HepG2 (cell line): ENCODE data around the gene ILRUN. TPM values are rescaled to one million over a fixed set of nuclear protein-coding genes. Genes with fewer than 3 reads are reported as not detected.

Experiments
- ATAC-seq: fragments of 200-7000 bp; cut with Tn5 transposase; 3 replicates; pipeline ENCODE4 v1.9.1; 2020; ENCODE audit warnings: mild to moderate bottlenecking, moderate library complexity
- Bru-seq: library from RNA; stranded (reverse); fragments of 400-500 nt; gene quantifications from one replicate; lab custom pipeline; 2021; lab: Mats Ljungman, UMichigan
- BruChase-seq, 2 experiments: library from RNA; stranded (reverse); fragments of 400-500 nt; gene quantifications; one replicate each; lab custom pipeline; 2021; lab: Mats Ljungman, UMichigan
- BruUV-seq: library from RNA; stranded (reverse); fragments of 400-500 nt; replicated peaks from 2 replicates; lab custom pipeline; 2021; lab: Mats Ljungman, UMichigan
- CTCF ChIA-PET: fragments of 300-600 bp; formaldehyde crosslinking; extraction: SDS; loops from one replicate; lab custom pipeline; 2021; ENCODE audit warnings: low total read pairs, inconsistent platforms, low intra/inter-chr PET ratio; lab: Yijun Ruan, JAX
- POLR2A ChIA-PET: fragments of 350-600 bp; sonication (Branson Sonifier 250); formaldehyde crosslinking; loops from one replicate; lab custom pipeline; 2020; ENCODE audit warnings: antibody characterized with exemption, inconsistent platforms; lab: Yijun Ruan, JAX
- DNase-seq: peaks from one replicate; pipeline ENCODE4 v3.0.0-alpha.2; 2015; ENCODE audit warnings: low spot score
- FAIRE-seq: peaks from 3 replicates; lab custom pipeline; 2011; peaks lifted over from hg19 to GRCh38; lab: Jason Lieb, UNC
- H2AFZ ChIP-seq: one replicate; pipeline ENCODE4 v1.6.1; 2011; ENCODE audit warnings: low read length, inconsistent platforms
- H3K27ac ChIP-seq: fragments of 300-600 bp; 3 replicates; pipeline ENCODE4 v1.8.0; 2011; ENCODE audit warnings: mixed run types, mild to moderate bottlenecking, mixed read lengths, low read length, inconsistent platforms; ENCODE audit not compliant: insufficient read depth; ENCODE audit errors: extremely low read length
- H3K27me3 ChIP-seq, 2 experiments: fragments of 200-600 bp in 1 of 2; 2 replicates in 1 of 2; 3 replicates in 1 of 2; pipeline versions ENCODE4 v1.6.0 to v1.8.0; 2011; ENCODE audit warnings: low read length in 2 of 2, mild to moderate bottlenecking in 2 of 2, moderate library complexity in 2 of 2, inconsistent platforms in 1 of 2; ENCODE audit not compliant: insufficient read depth in 2 of 2, control insufficient read depth in 1 of 2
- H3K36me3 ChIP-seq, 2 experiments: fragments of 200-600 bp in 1 of 2; replicated peaks in 1 of 2; 2 replicates in 1 of 2; 3 replicates in 1 of 2; pipeline versions ENCODE4 v1.5.1 to v1.8.0; 2011; ENCODE audit warnings: low read length in 2 of 2, inconsistent platforms in 1 of 2; ENCODE audit not compliant: insufficient read depth in 2 of 2, control insufficient read depth in 1 of 2
- H3K4me1 ChIP-seq: 2 replicates; pipeline ENCODE4 v1.5.1; 2012; ENCODE audit warnings: low read length, inconsistent platforms; ENCODE audit not compliant: insufficient read depth
- H3K4me2 ChIP-seq: 2 replicates; pipeline ENCODE4 v1.6.0; 2011; ENCODE audit warnings: low read depth, low read length, inconsistent platforms
- H3K4me3 ChIP-seq, 3 experiments: fragments of 200-600 bp in 1 of 3; sonication (generic), shearing (Covaris generic) in 1 of 3; replicated peaks in 1 of 3; 2 replicates each; pipeline ENCODE4 v1.5.1; 2011 to 2016; ENCODE audit warnings: low read length in 3 of 3, inconsistent platforms in 2 of 3, low read depth in 2 of 3, mild to moderate bottlenecking in 2 of 3, control low read depth in 1 of 3, mixed read lengths in 1 of 3; ENCODE audit not compliant: insufficient read depth in 1 of 3
- H3K79me2 ChIP-seq: one replicate; pipeline ENCODE4 v1.6.1; 2011; ENCODE audit warnings: low read length, inconsistent platforms; ENCODE audit not compliant: insufficient read depth
- H3K9ac ChIP-seq: 2 replicates; pipeline ENCODE4 v1.6.0; 2011; ENCODE audit warnings: mild to moderate bottlenecking, low read depth, low read length, inconsistent platforms; ENCODE audit not compliant: insufficient read depth
- H3K9me3 ChIP-seq: 2 replicates; pipeline ENCODE4 v1.5.1; 2012; ENCODE audit warnings: mild to moderate bottlenecking, low read length
- H4K20me1 ChIP-seq: 2 replicates; pipeline ENCODE4 v1.6.0; 2011; ENCODE audit warnings: inconsistent platforms, mild to moderate bottlenecking, low read length, moderate library complexity; ENCODE audit not compliant: insufficient read depth
- CHD4 ChIP-seq: fragments of 200-600 bp; sonication (generic); IDR thresholded peaks from 2 replicates; pipeline ENCODE4 v1.7.0; 2017; ENCODE audit warnings: mild to moderate bottlenecking, low read length, borderline replicate concordance
- ETV5 ChIP-seq: IDR thresholded peaks from 2 replicates; pipeline ENCODE4 v1.6.1; 2018; ENCODE audit warnings: missing biosample characterization, missing genetic modification reagents, inconsistent platforms, borderline replicate concordance
- HMG20A ChIP-seq: IDR thresholded peaks from 2 replicates; pipeline ENCODE4 v1.6.1; 2016; ENCODE audit warnings: borderline replicate concordance
- HOMEZ ChIP-seq: IDR thresholded peaks from 2 replicates; pipeline ENCODE4 v1.6.1; 2016; ENCODE audit warnings: low read depth
- KAT8 ChIP-seq: IDR thresholded peaks from 2 replicates; pipeline ENCODE4 v1.6.1; 2016; ENCODE audit warnings: missing genetic modification reagents, missing compliant biosample characterization
- KLF11 ChIP-seq: IDR thresholded peaks from 2 replicates; pipeline ENCODE4 v1.6.1; 2016; ENCODE audit warnings: missing compliant biosample characterization
- MIER3 ChIP-seq: IDR thresholded peaks from 2 replicates; pipeline ENCODE4 v1.6.1; 2016; ENCODE audit warnings: missing compliant biosample characterization, borderline replicate concordance
- ZNF205 ChIP-seq: IDR thresholded peaks from 2 replicates; pipeline ENCODE4 v1.6.1; 2018; ENCODE audit warnings: missing biosample characterization, missing genetic modification reagents
- ZNF776 ChIP-seq: sonication (generic); formaldehyde crosslinking; IDR thresholded peaks from 2 replicates; pipeline ENCODE4 v1.4.0; 2020; ENCODE audit warnings: mild to moderate bottlenecking, missing genetic modification reagents
- WGBS: methylation state at CpG from one replicate; pipeline ENCODE4 v1.1.6; 2017; ENCODE audit warnings: low lambda C conversion rate; 5-methylcytosine and 5-hydroxymethylcytosine counted together
- in situ Hi-C: cut with HindIII; loops from 2 replicates; pipeline ENCODE4 v1.10.0; 2017; ENCODE audit warnings: low pct_unique_long_range_greater_than_20kb; ENCODE audit not compliant: extremely low pct_ligation_motif_present
- intact Hi-C: fragments of 100-400 bp; cut with micrococcal nuclease; formaldehyde crosslinking; loops from one replicate; pipeline ENCODE4 v1.10.0; 2022; ENCODE audit not compliant: unreplicated experiment
- long read RNA-seq, 2 experiments: library from RNA in 1 of 2; library from polyadenylated mRNA in 1 of 2; stranded (forward) in 1 of 2; unstranded in 1 of 2; transcript quantifications; one replicate each; pipeline ENCODE4 v2.0.0, GENCODE V29; 2019 to 2022
- polyA minus RNA-seq, 3 experiments: library from RNA; depleted of rRNA, polyadenylated mRNA; stranded (reverse); fragments of >200 nt; gene quantifications; 2 replicates each; pipeline ENCODE4 v1.2.3, GENCODE V29; 2011; ENCODE audit warnings: low replicate concordance in 1 of 3
- polyA plus RNA-seq, 8 experiments: library from polyadenylated mRNA; depleted of rRNA in 3 of 8; stranded (reverse) in 7 of 8; unstranded in 1 of 8; fragments of >200 nt; fragmentation: Illumina TruSeq in 4 of 8; extraction: Trizol in 4 of 8; gene quantifications; 2 replicates each; pipeline versions ENCODE4 v1.2.1 to v1.2.3, GENCODE V29; 2011 to 2016; ENCODE audit warnings: low read depth in 4 of 8, missing spikeins in 1 of 8, mixed read lengths in 1 of 8; ENCODE audit not compliant: insufficient read depth in 1 of 8
- total RNA-seq, 5 experiments: library from RNA; depleted of rRNA; stranded (reverse); fragments of >200 nt; fragmentation: Illumina TruSeq; extraction: Trizol; gene quantifications; 2 replicates each; pipeline ENCODE4 v1.2.3, GENCODE V29; 2016; ENCODE audit warnings: low read depth in 1 of 5

ILRUN gene
- total RNA-seq (2016; rRNA removed; fragmentation: Illumina TruSeq; extraction: Trizol) (66.6 and 90.8 TPM in 2 replicates), polyA plus RNA-seq (2011; rRNA removed) (45.5 and 50.6 TPM in 2 replicates), polyA minus RNA-seq (2011; rRNA and poly(A)+ RNA removed; ENCODE audit: low replicate concordance) (122 and 124 TPM in 2 replicates), Bru-seq, nascent RNA (percentile 84 among the genes with signal in this experiment), BruChase-seq, experiment 1, labeled RNA remaining after a 6-hour chase (percentile 91 among the genes with signal in this experiment), BruChase-seq, experiment 2, labeled RNA remaining after a 2-hour chase (percentile 84 among the genes with signal in this experiment)
- total RNA-seq (2016; cell fraction: cytosol; rRNA removed; fragmentation: Illumina TruSeq; extraction: Trizol; ENCODE audit: low read depth), result 20.3 and 22.0 TPM in 2 replicates
- 66.5 and 79.2 TPM in 2 replicates for total RNA-seq (2016; cell fraction: insoluble cytoplasmic fraction; rRNA removed; fragmentation: Illumina TruSeq; extraction: Trizol)
- total RNA-seq (2016; cell fraction: membrane; rRNA removed; fragmentation: Illumina TruSeq; extraction: Trizol), result 93.9 and 107 TPM in 2 replicates
- 37.4 and 39.5 TPM in 2 replicates for total RNA-seq (2016; cell fraction: nucleus; rRNA removed; fragmentation: Illumina TruSeq; extraction: Trizol)
- polyA plus RNA-seq (2011; cell fraction: cytosol; rRNA removed), result 39.2 and 46.8 TPM in 2 replicates
- polyA plus RNA-seq (2011; cell fraction: nucleus; rRNA removed), result 18.1 and 22.0 TPM in 2 replicates
- polyA plus RNA-seq (2012), result 76.7 and 76.9 TPM in 2 replicates
- 23.8 and 24.6 TPM in 2 replicates for polyA plus RNA-seq (2016; cell fraction: cytosol; fragmentation: Illumina TruSeq; extraction: Trizol; ENCODE audit: low read depth)
- polyA plus RNA-seq (2016; cell fraction: insoluble cytoplasmic fraction; fragmentation: Illumina TruSeq; extraction: Trizol; ENCODE audit: low read depth), result 79.1 and 86.9 TPM in 2 replicates
- polyA plus RNA-seq (2016; cell fraction: membrane; fragmentation: Illumina TruSeq; extraction: Trizol; ENCODE audit: low read depth), result 82.0 and 93.2 TPM in 2 replicates
- polyA plus RNA-seq (2016; cell fraction: nucleus; fragmentation: Illumina TruSeq; extraction: Trizol; ENCODE audit: insufficient read depth, low read depth), result 42.3 and 46.6 TPM in 2 replicates
- polyA minus RNA-seq (2011; cell fraction: cytosol; rRNA and poly(A)+ RNA removed), result 45.1 and 48.4 TPM in 2 replicates
- polyA minus RNA-seq (2011; cell fraction: nucleus; rRNA and poly(A)+ RNA removed), result 27.2 and 30.5 TPM in 2 replicates
- long read RNA-seq, experiment 1, partial matches to known transcripts, result 1 of 16 reads
- long read RNA-seq, experiment 1, other reads (novel, unspliced or antisense), result 15 of 16 reads
- long read RNA-seq, experiment 2, full-length matches to known transcripts, result 31 of 188 reads
- long read RNA-seq, experiment 2, partial matches to known transcripts, result 5 of 188 reads
- long read RNA-seq, experiment 2, other reads (novel, unspliced or antisense), result 152 of 188 reads

DNA sequence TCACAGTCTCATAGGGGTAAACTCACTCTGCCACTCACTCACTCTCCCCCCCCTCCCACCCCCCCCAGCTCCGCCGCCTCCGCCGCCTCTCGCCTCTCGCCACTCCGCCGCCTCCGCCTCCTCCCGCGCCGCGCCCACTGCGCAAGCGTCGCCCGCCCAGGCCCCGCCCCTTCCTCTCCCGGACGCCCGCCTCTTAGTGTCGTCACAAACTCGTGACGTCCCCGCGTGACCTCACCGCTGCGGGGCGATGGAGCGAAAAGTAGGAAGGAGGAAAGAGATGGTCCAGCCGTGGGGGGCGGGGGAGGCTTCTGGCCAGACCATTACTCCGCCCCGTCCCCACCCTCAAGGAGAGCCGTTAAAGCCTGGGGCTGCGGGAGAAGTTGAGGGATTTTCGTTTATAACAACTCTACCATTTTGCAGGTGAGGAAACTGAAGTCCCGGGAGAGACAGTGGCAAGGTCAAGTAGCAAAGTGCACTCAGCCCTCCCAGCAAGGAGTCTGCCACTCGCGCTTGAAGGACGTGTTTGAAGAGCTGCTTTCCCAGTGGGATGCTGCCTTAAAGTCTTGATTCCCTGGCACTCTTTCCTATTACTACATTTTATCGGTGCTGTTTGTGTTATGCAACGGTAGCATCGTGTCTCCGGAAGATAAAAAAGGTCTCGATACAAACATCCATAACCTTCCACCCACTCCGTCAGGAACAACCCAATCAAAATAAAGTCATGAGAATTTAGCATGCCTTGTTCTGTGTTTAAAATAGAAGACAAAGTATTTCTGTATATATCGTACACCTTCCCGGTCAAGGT is at the start of gene ILRUN:
TSS of gene ILRUN (minus strand) at position 29 of the 805 bp plus-strand sequence. CDS start 164 bp downstream, outside the sequence.
- Histone ChIP-seq H4K20me1 (peaks cover 25% of the 10 kb centered on the region; the same call in 1 of the 2 replicates), H2AFZ (peak within 1 kb of the TSS; percentile 96), H3K27ac (peak within 1 kb of the TSS; percentile 82), H3K9ac (peak within 1 kb of the TSS; percentile 97), H3K4me2 (peak within 1 kb of the TSS; percentile 93), H3K36me3 (peaks cover 0 to 1% of the 10 kb centered on the region in 2 experiments; a peak in 2 of 5 replicates), H3K4me1 (peaks cover 52% of the 10 kb centered on the region), H3K4me3 (peak within 1 kb of the TSS; percentile 91 to 99 (median 98)), H3K9me3 (no peaks in the 10 kb centered on the region), H3K79me2 (peaks cover 51% of the 10 kb centered on the region), H3K27me3 (no peaks in the 10 kb centered on the region; a peak in 1 of 5 replicates)
- DNase-seq, result peak; percentile 86
- WGBS, result under 1% methylated on average over 49 of the region's 49 CpGs
- POLR2A ChIA-PET, result interaction anchor here (0.6 to 1.9 kb wide), 17 partner anchors 11 to 191 kb away, joined by 3 to 20 read pairs (median 3); partner anchors contain the start of genes BLTP3A, SNRPC and TAF11
- TSS peak; percentile 99 for BruUV-seq
- in situ Hi-C loops (no loop called here), intact Hi-C loops (loop anchor here (2.0 kb wide), 3 partner anchors 22 to 60 kb away; partner anchors contain the start of gene SNRPC)
- peak; percentile 84 for ATAC-seq
- FAIRE-seq, result no peak
- CTCF ChIA-PET, result no interaction called here
- TF ChIP-seq KAT8 (CRISPR knock-in tag), result peak; percentile 85
- TF ChIP-seq HOMEZ (CRISPR knock-in tag), result peak; percentile 62; the same call in 1 of the 2 replicates
- peak; percentile 56; the same call in 1 of the 2 replicates for TF ChIP-seq ZNF205
- peak; percentile 18; the same call in 1 of the 2 replicates for TF ChIP-seq MIER3
- TF ChIP-seq CHD4, result no peak
- TF ChIP-seq HMG20A (CRISPR knock-in tag), result peak; percentile 39; the same call in 1 of the 2 replicates
- TF ChIP-seq ZNF776 (CRISPR knock-in tag), result 0 out of 2 replicates have a peak, but pooled peaks have one; percentile 6
- TF ChIP-seq ETV5, result peak; percentile 60; the same call in 1 of the 2 replicates
- TF ChIP-seq KLF11, result no peak; the same call in 1 of the 2 replicates
